Activated CD8-positive, alpha-beta memory T cell treated with anti-CD3 and anti-CD28 coated beads, Interleukin-2, amount 50 U/mL, for 48 hours (primary cell): ENCODE measurements around the gene CHAF1A.

Source experiments
- DNase-seq: peaks from one replicate; pipeline ENCODE4 v3.0.0-alpha.2; 2020

The CHAF1A gene

DNA sequence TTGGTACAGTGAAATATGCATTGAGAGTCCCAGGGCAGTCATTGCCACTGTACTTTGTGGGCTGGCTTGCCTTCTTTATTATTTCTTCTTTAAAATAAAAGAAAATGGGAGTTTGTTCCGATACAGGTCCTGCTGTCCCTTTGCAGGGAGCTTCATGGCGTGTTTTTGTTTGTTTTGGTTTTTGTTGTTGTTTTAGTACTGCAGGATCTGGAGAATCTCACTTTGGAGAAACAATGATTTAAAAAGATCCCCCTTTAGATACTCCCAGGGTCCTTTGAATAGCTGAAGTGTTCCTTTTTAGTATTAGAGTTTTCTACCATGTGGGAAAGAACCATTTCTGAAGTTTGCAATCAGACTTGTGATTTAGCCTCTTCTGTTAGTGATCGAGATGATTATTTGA, 11.1 kb downstream of the CHAF1A start:
- DNase-seq = no peak

DNA sequence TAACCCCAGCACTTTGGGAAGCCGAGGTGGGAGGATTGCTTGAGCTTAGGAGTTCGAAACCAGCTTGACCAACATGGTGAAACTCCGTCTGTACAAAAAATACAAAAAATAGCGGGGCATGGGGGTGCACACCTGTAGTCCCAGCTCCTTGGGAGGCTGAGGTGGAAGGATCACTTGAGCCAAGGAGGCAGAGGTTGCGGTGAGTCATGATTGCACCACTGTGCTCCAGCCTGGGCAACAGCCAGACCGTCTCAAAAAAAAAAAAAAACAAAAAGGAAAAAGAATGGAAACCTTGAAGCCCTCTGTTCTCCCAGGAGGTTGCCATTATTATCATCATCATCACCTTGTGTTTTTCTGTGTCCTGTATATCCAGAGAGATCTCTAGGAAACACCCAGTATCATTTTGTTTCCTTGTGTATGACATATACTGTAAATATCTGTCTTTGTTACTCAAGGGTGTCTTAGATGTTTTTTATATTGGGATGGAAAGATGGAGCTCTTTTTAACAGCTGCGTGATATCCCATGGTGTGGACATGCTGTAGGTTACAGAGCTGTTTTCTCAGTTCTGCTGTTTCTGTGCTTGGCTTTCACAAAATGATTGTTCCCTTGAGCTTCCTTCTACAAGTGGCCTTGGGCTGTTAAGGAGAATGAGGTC, 11.8 kb downstream of the CHAF1A start:
- no peak for DNase-seq

DNA sequence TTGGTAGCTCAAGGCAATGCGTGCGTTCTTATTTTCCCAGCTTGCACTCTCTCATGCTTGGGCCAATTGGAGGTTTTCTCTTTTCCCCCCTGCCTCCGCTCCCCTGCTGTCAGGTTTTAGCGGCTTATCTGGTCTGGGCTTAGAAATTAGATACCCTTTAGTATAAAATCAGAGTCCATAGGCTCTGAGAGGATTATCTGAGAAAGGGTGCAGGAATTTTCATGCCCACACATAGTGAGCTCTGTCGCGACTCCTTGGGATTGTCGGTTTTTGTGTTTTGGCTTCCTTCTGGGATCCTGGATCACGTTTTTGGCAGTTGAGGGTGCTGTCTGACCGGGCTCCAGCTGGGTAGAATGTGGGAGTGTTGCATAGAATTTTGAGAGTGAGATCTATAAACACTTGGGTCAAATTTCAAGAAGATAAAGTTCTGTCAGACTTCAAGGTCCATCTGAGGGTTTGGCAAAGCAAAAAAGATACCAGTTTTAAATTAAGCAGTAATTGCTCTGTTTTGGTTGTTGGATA, 12.4 kb downstream of the CHAF1A start:
- no peak for DNase-seq

DNA sequence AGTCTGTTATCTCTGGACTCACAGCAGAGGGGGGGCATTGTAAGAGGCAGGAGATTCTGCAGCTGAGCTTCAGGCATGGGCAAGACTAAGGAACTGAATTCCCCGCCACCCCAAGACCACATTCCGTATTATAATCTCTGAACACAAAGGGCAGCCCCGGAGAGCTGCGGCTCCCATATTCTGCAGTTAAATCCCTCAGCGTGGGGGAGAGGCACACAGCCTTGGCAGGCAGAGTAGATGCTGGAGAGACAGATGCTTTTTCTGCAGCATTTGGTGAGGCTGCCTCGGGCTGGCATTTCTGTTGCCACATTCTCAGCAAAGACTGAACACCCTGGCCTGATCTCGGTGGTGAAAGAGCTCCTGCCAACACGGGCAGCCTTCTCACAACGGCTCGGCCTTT, 12.9 kb downstream of the CHAF1A start:
- DNase-seq = no peak

DNA sequence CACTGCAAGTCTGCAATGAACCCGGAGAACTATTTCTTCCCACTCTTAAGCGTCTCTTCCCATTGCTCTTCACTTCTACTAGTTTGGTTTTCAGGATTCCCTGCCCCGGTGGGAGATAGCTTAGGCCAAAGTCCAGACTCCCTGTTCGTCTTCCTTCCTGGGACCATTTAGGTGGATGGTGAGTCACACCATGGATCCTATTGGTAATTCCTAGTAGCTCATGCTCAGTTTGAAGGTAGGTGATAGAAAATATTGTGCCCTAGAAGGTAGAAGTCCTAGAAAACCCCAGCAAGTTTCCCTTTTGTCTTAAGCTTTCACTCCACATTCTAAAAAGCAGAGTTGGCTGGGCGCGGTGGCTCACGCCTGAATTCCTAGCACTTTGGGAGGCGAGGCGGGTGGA, 13.8 kb downstream of the CHAF1A start:
- no peak for DNase-seq

DNA sequence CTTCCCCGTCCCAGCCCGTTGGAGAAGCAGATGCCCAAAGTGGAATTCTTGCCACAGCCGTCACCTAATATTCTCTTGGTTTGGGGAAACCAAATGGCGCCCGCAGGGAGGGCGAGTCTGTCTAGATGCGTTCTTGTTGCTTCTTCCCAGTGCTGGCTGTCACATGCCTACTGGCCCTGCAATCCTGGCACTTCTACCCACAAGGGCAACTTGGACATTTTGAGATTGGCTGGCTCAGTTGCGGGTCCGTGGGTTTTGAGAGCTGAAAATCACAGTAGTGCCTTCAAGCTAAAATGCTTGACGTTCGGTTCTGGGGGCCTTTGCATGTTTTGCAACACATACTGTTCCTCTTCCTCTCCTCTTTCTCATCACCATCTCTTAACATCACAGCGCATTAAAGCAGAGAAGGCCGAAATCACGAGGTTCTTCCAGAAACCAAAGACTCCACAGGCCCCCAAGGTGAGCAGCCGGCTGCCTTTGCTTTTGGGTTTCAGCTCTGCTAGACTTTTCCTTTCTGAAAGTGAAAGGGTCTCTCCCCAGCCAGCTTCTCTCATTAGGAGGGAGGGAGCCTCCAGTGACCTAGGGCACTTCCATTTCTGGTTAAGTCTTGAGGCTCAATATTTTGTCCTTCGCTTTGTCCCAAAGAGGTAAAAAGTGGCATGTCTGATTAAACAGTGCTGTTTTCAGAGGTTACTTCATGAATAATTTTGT, 21.1 kb downstream of the CHAF1A start:
- no peak for DNase-seq

DNA sequence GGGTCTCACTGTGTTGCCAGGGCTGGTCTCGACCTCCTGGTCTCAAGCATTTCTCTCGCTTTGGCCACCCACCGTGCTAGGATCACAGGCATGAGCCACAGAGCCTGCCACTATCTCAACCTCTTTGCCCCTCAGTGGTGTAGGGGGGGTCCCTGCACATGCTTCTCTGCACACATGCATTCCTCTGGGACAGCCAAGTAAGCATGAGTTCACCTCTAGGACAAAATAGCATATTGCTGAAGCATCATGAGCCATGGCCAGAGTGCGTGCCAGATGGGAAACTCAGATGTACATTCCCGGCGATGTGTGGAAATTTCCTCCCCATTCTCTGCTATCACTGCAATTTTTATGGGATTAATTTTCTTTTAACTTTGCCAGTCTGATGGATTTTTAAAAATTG, 23.1 kb downstream of the CHAF1A start:
- no peak for DNase-seq

DNA sequence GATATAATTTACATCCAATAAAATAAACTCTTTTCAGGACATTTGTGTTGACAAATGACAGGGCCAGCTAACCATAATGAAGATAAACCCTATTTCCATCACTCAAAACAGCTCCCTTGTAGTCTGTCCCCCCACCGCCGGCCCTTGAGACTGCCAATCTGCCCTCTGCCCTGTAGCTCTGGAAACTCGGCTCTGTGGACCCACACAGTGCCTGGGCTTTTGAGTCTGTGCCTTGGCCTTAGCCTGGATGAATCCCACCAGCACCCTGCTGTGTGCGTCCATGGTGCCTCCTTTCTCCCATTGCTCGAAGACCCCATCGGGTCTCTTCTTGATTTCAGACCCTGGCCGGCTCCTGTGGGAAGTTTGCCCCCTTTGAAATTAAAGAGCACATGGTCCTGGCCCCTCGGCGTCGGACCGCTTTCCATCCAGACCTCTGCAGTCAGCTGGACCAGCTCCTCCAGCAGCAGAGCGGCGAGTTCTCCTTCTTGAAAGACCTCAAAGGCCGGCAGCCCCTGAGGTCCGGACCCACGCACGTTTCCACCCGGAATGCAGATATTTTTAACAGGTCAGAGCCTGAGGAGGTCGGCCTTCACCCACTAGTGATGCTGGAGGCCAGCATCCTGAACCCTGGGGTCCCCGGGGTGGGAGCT, 26.0 kb downstream of the CHAF1A start:
- DNase-seq = no peak

DNA sequence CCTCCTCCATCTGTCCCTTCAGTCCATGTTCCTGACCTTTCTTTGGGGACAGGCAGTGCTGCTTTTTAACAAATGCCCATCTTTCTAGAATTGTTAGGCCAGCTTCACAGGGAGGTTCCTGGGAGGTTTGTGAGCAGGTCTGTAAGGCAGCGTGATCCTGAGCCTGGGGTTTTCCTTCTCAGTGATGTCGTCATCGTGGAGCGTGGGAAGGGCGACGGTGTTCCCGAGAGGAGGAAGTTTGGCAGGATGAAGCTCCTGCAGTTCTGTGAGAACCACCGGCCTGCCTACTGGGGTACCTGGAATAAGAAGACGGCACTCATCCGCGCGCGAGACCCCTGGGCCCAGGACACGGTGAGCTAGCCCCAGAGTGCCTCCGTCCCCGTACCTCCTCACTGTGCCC, 26.8 kb downstream of the CHAF1A start:
- DNase-seq = no peak

DNA sequence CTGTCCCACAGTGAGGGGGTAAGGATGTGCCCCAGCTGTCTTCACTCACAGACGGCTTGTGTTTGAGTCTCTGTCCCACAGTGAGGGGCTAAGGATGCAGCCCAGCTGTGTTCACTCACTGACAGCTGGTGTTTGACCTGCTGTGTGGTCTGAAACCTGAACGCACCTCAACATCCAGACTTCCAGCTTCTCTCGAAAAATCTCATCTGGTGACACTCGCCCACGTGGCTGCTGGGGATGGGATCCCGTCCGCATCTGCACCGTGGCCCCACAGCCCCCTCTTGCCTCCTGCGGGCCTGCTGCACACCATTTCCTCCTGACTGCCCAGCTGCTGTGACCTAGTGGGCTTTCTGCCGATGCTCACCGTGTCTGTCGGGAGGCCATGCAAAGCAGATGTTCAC, 27.3 kb downstream of the CHAF1A start:
- DNase-seq = no peak

DNA sequence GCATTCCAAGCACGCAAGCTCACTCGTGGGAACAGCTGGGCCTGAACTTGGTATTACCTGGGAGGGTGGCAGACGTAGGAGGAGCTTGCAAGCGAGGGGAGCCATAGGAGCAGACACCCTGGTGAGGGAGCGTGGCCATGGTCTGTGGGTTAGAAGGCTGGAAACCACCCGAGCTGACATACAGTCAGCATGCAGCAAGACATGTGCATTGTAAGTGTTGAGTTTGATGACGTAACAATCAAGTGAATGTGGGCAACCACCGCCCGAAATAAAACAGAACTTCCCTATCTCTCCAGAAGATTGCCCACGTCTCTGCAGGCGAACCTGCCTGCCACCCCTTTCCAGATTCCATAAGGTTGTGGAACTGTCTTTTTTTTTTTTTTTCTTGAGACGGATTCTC, 28.3 kb downstream of the CHAF1A start:
- DNase-seq = no peak

DNA sequence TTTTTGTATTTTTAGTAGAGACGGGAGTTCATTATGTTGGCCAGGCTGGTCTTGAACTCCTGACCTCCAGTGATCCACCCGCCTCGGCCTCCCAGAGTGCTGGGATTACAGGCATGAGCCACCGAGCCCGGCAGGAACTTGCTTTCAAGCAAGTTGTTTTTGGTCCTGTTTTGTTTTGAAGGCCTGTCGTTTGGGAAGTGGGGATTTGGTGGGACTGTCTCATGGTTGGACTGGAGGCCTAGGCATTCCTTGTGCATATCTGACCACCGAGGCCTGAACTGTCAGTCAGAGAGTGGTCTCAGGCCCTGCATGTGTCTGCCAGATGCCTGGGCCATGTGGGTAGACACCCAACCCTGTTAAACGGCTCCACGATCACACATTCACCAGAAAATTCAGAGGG, 28.9 kb downstream of the CHAF1A start:
- DNase-seq = no peak

DNA sequence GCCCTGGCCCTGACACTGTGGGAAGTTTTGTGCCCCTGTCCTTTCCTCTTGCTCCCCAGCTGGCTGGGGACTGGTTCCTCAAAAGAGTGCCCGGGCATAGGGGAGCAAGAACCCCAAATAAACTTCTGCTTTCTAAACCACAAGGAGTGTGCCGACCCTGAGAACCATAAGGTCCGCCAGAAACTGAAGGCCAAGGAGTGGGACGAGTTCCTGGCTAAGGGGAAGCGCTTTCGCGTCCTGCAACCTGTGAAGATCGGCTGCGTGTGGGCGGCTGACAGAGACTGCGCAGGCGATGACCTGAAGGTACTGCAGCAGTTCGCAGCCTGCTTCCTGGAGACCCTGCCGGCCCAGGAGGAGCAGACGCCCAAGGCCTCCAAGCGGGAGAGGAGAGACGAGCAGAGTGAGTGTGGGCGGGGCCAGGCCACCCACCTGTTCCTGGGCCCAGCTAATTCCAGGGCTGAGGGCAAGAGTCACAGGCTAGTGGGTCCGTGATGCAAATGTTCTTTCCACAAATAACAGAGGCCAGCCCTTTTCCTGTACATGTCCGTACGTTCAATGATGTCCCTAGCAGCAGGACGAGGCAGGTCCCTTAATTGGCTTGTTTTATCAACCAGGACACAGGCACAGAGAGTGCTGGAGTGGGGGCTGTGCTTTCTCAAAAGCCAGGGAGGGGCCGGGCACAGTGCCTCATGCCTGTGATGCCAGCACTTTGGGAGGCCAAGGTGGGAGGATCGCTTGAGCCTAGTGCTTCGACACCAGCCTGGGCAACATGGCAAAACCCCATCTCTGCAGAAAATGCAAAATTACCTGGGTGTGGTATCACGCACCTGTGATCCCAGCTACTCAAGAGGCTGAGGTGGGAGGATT, 29.6 kb downstream of the CHAF1A start:
- no peak for DNase-seq

DNA sequence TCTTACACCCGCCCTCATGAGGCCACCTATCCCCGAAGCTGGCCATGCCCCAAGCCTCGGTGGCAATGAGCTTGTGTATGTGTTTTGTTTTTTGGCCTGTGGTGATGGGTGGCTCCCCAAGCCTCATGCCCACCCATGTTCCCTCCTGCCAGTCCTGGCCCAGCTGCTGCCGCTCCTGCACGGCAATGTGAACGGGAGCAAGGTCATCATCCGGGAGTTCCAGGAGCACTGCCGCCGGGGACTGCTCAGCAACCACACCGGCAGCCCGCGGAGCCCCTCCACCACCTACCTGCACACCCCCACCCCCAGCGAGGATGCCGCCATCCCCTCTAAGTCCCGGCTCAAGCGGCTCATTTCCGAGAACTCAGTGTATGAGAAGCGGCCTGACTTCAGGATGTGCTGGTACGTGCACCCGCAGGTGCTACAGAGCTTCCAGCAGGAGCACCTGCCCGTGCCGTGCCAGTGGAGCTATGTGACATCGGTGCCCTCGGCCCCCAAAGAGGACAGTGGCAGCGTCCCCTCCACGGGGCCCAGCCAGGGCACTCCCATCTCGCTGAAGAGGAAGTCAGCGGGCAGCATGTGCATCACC, 30.6 kb downstream of the CHAF1A start:
- no peak for DNase-seq

DNA sequence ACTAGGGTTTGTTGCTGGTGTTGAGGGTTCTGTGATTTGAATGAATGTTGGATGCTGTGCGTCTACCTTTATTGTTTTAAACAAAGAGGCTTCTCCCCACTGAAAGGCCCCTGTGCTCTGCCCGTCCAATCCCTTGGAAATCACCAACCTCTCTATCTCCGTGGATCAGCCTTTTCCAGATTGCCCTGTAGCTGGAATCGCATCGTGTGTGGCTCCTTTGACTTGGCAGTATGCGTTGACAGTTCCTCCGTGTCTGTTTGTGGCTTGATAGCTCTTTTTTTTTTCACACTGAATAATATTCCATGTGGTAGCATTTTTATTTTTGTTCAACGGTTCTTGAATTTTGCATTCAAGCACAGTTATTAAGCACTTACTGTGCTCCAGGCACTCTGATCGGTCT, 32.0 kb downstream of the CHAF1A start:
- no peak for DNase-seq

DNA sequence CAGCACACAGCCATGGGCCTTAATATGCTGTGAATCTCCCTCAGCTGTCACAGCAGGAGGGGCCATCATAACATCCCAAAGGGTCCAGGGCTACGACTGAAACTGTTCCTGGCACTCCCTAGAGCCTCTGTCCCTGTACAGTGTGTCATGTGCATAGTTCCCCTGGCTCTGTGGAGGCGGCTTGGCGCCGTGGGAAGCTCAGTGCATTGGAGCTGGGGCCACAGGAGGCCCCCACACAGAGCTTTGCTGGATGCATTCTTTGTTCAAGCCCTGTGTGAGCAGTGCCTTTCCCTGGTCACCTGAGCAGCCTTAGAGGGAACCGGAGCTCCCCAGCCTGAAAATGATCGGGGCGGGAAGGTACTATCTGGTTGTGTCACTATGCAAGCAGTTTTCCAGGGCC, 33.8 kb downstream of the CHAF1A start:
- no peak for DNase-seq

DNA sequence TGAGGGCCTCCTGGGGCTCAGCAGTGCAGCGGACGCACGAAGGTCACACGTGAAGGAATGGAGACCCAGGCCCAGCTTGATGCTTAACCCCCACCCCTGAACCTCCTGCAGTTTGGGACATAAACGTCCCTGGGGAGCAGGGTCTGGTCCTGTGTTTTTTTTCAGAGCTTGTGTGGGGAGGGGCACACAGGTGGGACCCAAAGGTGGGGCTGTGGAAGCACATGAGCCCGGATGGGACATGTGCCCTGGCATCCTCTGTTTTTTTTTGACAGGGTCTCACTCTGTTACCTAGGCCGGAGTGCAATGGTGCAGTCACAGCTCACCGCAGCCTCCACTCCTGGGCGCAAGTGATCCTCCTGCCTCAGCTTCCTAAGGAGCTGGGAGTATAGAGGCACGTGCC, 34.7 kb downstream of the CHAF1A start:
- DNase-seq = no peak

DNA sequence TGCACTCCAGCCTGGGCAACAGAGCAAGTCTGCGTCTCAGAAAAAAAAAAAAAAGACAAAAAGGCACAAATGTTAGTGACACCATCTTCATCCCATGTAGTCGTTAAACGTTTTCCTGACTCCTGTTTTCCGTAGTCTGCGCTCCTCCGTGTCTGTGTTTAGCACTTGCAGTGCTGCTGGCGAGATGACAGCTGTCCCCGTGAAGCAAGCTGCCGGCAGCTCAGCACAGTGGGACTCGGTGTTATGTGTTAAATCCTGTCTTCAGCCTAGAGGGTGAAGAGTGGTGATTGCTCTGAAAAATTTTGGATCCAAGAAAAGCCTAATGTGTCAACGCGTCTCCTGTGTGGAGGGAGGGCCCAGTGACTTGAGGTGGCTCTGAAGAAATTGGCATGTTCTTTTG, 36.8 kb downstream of the CHAF1A start:
- DNase-seq = no peak

DNA sequence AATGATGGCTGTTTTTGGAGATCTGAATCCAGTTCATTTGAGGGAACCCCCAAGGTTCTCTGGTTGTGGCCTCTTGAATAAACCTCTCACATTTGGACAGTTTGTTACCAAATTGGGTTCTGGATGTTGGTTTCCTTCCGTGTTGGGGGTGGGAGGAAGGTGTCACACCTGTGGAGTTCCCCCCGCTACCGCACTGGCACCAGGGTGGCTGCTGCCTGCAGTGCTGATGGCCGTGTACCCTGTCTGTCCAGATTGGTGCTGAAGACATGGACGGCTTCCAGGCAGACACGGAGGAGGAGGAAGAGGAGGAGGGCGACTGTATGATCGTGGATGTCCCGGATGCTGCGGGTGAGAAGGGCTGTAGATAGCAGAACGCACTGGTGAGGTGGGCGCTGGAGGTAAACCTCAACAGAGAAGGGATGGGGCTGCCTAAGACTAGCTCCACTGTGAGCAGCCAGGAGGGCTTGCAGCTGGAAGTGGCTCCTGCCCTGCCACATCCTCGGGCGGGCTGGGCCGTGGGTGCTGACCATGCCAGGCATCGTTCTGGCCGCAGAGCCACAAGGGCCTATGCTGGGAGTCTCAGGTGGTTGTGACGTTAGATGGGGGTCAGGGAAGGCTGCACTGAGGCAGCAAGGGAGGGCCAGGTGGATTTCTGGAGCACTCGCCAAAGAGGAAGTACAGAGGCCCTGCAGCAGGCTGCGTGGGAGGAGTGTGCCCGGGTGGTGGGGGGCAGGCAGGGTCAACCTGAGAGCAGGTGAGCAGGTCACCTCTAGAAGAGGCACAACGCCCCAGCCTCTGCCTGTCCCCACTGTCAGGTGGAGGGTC, 39.8 kb downstream of the CHAF1A start:
- DNase-seq = no peak

DNA sequence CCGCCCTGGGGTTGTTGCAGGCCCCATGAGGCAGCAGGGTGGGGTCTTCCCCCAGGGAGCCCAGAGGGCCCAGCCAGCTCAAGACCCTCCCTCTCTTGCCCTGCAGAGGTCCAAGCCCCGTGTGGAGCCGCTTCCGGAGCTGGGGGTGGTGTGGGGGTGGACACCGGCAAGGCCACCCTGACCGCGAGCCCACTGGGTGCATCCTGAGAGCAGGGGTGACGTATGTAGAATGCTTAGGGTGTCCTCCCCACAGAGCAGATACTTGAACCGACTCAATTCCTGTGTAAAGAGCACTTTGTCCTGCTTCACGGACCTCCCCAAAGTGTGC, 40.3 kb downstream of the CHAF1A start:
- no peak for DNase-seq

DNA sequence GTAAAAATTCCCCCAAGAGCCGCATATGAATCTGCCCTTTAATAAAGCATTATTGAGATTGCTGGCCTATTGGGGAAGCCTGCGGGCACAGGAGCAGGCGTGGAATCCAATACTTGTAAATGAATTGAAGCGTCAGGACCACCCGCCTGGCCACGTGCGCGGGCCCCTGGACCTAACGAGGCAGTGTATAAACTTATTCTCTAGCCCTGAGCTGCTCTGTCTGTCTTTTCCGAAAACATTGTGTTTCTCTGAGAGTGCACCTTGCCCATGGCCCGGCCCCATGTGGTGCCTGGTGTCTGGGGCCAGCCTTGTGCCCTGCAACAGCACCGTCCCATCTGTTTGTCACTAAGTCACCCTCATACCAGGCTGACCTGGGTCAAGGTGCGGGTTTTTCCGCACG, 40.7 kb downstream of the CHAF1A start:
- no peak for DNase-seq
